Activated gamma-delta T cell treated with Interleukin-2 at 50 U/mL for 16 hours (primary cell): ENCODE measurements around the gene ATP2B2.

ENCODE experiments used
- DNase-seq: peaks from one replicate; pipeline ENCODE4 v3.0.0-alpha.2; 2020

ATP2B2 gene

DNA sequence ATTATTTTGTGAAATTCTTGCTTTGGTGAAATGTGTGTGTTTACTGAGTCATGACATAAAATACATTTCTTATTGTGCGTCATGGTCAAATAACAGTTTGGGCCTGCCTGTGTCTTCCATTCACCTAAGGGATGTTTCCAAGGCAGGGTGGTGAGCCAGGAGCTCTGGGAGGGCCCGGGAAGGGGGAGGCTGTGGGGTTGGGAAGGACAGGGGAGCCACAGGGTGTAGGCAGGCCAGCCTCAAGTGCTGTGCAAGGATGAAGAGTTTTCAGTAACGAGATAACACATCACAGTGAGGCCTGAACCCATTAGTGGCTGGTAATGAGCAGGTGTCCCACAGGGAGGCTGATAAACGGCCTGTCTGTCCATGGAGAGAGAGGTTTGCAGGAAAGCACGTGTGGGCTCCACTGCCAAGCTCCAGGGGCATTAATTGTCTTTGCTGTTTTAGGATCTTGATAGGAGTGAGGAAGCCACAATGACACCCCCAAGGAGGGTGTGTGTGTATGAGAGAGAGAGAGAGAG lies 148.9 kb downstream of the ATP2B2 start:
- DNase-seq = no peak

DNA sequence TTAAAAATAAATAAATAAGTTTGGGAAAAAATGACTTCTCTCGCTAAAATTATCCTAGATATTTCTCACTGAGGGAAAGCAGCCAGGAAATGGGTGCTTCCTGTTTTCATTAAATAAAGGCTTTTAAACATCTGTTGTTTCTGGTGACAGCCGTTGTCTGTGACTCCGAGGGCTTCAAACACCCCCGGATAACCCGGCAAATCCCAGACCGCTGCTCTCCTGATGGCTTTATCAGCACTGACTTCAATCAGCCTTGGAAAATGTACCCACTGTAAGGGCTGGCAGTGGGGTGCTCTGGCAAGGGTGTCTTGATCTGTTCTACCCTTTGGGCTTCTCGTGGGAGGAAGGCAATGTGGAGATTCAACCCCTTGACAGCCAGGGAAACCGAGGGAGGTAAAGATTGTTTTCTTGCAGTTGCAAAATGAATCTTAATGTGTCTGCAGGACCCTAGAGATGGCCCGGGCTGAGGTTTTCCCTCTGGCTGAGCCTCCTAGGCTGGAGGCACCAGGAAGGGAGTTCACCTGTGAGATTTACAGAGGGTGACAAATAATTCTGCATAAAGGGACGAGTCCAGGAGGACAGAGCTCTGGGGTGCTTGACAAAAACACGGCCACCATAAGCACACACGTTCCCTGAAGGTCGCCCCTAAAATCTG lies 150.9 kb downstream of the ATP2B2 start:
- DNase-seq = no peak

DNA sequence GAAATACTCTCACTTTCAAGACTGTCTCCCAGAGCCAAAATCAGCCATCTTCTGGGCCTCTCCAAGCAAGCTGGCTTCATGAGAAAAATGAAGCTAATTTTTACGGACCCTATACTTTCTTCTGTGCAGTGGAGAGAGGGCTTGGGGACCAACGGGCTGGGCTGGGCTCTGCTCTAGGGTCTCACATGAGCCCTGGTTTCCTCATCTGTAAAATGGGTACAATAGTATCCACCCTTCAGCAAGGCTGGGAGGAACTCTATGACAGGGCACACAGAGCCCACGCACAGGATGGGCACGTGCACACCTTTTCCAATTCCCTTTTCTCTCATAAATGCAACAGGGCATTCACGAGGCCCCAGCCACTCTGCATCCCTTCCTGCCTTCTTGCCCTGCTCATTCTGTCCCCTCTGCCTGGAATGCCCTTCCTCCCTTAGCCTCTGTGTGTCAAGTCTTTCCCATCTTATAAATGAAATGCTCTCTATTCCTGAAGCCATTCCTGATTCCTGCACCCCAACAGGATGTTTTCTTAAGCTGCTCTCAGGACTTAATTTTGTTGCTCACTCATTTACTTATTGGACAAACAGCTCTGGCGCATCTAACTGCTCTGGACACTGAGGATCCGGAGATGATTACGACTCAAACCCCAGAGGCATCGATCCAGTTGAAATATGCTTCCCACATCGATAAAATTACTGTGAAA lies 151.6 kb downstream of the ATP2B2 start:
- no peak for DNase-seq

DNA sequence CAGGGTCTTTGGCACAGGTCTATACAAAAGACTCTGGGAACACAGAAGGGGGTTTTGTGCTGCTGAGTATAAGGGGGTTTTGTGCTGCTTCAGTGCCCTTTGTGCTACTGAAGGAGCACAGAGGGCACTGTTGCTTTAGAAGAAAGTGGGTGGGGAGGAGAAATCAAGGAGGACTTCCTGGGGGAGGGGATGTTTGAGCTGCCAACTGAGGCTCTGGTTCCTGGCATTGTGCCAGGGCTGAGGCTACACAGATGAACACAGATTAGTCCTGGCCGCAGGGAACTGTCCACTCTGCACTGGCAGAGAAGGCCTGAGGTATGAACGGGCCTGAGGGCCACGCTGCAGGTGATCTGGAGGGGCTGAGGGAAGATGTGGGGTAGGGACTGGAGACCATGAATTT lies 152.2 kb downstream of the ATP2B2 start:
- no peak for DNase-seq

DNA sequence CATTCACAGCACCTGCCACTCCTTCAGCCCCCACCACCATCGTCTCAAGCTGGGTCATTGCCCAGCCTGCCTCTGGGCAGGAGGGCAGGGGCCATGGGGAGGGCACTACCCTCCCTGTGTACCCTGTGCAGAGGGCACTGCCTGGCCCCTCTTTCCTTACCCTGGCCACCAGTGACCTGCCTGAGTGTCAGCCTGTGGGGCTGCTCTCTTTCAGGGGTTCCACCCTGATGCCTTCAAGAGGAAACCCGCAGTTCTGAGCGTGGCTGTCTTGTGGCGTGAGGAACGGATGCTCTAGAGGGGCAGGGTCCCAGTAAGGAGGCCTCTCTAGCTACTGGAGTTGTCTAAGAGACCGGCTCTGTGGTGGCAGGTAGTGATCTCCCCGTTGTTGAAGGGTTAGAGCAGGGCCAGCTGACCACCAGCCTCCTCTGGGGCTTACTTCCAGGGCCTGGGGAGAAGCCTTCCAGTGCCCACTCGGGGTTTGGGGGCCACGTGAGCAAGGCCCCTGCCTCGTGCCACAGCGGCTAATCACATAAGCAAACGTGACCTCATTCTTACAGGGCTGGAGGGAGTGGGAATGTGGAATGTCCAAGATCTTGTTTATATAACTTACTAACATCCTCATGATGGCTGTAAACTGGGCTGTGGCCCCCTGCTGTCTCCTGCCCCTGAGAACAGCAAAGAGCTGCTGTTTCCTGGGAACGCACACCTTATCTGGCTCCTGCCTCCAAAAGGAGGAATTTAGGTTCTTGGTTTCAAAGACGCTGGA lies 153.1 kb downstream of the ATP2B2 start:
- DNase-seq = no peak

DNA sequence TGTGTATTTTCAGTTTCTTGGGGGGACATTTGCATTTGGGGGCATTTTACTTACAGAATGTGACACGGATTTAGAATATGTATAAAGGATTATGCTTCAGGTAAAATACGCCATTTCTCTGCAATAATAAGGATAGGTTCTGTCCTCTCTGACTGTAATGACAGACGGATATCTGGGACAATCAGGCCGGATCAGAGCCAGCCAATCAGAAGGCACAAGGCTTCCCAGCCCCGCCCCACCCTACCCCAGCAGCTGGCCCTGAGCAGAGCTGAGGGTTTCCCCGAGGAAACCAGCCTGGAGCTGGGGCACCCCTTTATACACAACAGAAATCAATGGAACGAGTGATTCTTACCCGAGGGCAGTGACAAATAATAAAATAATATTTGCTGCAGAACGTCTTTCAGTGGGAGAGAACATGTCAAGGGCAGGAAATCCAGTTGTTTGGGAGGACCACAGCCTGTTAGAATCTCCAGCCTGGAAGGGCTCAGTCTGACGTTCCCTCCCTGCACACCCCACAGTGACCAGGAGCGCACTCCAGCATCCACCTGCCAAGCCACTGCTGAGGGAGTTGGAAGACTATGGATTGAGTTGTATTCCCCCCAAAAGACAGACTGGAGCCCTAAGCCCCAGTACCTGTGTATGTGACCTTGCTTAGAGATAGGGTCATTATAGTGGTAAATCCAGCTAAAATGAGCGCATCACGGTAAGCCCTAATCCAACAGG lies 154.2 kb downstream of the ATP2B2 start:
- DNase-seq = no peak

DNA sequence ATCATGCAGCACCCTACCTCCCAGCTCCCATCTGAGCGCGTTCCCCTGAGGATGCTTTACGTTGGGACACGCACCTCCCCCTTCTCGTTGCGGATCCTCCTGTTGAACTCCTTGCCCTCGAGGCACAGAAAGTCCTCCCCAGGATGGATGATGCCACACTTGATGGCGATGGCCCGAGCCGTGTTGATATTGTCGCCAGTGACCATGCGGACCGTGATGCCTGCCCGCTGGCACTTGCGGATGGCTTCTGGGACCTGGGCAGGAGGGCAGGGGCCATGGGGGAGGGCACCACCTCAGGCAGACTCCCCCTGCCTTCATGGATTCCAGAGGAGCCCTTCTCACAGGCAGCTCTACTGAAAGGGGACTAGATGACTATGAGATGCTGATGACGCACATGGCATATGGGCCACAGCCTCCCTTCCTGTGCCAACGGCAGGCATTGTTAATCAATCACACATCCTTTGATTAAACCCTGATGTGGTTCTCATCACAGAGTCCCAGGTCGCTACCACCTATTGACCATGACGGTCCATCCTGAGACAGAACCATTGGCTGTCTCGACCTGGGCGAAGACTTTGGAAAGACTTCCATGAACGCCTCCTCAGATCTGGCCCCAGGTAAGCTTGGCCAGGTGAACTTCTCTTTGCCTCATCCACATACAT lies 154.9 kb downstream of the ATP2B2 start:
- no peak for DNase-seq

DNA sequence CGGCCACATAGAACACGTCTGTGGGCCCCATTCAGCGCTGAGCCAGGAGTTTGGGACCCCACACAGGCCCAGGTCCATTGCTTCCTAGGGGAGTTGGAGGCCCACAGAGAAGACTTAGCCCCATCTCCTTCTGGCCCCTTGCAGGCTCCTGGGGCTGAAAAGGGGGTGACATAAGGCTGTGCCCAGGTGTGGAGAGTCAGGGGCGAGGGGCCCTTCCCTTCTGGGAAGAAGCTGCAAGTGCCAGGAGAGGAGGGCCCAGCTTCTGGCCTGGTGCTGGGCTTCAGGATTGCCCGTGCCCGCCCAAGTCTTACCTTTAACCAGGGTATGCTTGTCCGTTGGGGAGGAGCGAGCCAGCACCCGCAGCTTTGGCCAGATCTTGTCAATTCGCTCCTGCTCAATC lies 155.6 kb downstream of the ATP2B2 start:
- DNase-seq = no peak

DNA sequence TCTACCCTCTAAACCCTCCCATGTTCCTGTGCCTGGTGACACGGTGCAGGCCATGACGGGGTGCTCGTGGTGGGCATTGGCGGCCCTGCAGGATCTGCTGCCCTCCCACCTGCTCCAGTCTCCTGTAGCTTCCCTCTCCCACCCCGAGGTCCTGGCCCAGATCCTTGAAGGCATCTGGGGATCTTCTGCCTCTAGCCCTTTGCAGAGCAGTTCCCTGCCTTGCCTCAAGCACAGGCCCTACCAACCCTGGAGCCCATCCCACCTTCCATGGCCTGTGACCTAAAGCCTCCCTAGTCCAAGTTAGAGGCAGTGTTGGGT lies 157.0 kb downstream of the ATP2B2 start:
- DNase-seq = no peak

DNA sequence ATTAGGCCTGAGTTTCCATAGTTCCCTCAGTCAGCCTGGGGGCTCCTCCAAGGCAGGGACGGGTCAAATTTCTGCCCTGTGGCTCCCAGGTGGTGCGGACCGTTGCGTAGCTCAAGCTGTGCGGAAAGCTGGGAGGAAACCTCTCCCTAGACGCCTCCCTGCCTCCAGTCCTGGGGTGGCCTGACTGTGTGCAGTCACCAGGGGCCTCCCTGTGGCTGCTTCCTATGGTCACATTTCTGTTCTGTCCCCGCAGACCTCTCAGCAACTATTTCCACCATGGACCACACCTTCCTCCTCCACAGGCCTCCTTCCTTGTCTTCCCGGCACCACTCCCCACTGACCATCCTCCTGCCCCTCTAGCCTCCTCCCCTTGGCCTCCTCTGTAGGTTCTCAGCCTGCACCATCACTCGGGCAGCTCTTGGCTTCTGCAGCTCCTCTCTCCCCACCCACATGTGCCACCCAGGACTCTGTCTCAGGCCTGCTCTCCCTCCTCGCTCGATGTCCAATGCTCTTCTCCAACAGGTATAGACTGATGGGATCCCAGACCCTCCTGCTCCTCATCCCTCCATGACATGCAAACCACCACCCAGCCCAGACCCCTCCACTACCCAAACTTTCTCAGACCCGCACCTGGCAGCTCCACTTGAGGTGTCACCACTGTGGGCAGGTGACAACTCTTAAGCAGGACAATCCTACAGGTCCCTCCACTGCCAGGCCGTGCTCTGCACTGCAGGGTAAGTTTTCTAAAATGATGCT lies 157.6 kb downstream of the ATP2B2 start:
- DNase-seq = no peak

DNA sequence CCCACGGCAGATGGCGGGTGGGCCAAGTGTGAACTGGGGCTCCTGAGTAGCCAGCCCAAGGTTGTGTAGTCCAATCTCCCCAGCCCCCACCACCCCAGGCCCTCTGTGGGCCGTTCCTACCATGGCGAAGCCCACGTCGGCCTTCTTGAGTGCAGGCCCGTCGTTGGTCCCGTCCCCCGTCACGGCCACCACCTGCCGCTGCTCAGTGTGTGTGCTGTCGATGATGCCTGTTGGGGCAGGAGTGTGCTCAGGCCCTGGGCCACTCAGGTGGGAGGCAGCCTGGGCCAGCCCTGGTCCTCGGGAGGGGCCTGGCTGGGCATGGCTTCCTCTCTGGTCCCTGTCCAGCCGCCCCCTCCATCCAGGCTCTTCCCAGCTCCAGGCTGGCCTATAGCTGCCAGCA lies 159.5 kb downstream of the ATP2B2 start:
- no peak for DNase-seq

DNA sequence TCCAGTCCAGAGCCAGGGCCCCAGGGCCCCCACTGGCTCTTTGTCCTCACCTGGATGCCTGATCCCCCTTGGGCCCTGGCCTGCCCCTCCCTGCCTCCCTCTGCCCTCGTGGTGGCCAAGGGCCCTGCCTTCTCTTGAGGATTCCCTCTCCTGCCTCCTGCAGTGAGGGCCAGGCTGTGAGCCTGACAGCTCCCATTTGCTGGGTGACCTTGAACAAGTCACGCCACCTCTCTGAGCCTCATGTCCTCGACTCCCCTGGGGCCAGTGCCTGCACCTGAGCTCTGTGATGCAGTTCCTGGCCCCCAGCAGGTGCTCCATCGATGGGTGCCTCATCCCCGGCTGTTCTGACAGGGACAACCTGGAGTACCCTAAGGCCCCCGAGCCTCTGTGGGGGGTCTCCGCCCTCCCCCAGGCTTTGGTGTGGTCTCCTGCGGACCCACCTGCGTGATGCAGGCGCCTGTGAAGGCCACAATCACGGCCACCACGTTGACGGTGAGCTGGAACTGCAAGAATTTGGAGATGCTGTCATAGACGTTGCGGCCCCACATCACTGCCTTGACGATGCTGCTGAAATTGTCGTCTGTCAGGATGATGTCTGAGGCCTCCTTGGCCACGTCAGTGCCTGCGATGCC lies 160.3 kb downstream of the ATP2B2 start:
- no peak for DNase-seq

DNA sequence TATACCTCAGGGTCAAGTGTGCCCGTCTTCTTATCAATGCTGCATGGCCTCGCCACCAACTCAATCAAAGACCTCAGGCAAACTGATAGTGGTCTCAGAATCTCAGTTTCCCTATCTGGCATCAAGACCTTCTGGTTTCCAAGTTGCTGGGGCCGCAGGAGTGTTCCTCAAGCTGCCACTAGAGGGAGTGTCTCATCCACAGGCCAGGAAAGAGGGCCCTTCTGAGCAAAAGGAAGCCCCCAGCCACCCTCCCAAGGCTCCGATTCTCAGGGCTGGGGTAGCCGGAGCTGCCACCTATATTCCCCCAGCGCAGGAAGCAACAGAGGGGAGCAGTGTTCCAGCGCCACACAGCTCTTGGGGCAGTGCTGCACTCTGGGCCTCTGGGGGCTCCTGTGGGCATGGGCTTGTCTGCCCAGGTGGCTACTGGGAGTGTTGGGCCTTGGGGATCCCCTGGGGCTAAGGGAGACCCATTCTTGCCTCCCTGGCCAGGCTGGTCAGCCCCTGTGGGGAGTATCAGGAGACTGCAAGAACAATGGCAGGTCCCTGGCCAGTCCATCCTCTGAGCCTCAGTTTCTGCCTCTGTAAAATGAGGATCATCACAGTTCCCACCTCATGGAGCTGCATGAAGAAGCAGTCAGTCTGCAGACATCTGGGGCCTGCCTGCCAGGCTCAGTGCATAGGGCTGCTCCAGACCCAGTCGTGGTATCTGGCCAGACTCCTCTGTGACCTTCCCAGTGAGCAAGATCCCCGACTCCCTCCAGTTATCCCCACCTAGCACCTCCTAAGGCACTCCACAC lies 161.0 kb downstream of the ATP2B2 start:
- DNase-seq = peak; percentile 49

DNA sequence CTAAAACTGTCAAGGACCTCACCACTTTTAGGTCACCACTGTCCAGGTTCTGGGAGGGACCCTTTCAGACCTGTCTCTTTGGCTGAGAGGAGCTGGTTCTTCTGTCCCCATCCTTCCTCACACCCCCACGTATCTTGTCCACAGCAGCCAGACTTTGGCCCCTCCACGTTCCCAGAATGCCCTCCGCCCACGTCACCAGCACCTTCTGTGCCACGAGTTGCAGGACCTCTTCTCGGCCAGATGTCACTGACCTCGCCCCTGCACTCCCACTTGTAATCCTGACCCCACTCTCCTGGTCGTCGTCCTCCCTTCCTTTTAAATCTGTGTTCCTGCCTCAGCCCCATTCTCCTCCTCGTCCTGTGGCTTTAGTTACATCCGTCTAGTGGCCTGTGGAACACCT lies 161.9 kb downstream of the ATP2B2 start:
- no peak for DNase-seq

DNA sequence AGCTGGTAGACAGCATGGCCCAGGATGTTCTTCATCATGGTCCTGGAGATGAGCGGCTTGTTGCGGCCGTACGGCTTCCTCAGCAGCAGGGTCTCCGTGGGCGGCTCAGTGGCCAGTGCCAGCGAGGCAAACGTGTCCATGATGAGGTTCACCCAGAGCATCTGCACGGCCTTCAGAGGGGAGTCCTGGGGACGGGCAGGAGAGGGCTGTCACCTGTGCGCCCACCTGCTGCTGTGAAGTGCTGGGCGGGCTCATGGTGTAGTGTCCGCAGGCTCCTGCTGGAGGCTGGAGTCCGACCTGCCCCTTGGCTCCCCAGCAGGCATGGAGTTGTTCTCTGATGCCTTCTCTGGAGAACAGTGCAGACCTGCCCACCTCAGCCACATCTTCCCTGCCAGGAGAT lies 162.6 kb downstream of the ATP2B2 start:
- no peak for DNase-seq

DNA sequence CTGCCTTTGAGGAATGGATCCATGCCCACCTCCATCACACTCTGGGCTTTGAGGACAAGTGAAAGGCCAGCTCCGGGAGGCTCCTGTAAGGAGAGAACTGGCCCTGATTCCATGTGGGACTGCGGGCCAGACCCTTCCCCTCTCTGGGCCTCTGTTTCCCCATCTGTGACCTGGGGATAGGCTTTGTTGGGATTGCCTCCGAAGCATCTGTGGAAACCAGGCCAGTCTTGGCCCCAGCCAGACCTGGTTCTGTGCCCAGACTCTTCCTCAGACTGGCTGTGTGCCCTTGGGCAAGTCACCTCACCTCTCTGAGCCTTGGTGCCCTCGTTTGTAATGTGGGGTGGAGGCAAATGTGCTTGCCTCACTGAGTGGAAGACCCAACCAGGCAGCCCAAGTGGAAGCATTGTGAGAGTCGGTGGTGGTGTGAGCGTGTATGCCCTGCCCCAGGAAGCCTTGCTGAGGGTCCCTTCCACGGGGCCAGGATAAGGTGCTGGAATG lies 163.4 kb downstream of the ATP2B2 start:
- no peak for DNase-seq

DNA sequence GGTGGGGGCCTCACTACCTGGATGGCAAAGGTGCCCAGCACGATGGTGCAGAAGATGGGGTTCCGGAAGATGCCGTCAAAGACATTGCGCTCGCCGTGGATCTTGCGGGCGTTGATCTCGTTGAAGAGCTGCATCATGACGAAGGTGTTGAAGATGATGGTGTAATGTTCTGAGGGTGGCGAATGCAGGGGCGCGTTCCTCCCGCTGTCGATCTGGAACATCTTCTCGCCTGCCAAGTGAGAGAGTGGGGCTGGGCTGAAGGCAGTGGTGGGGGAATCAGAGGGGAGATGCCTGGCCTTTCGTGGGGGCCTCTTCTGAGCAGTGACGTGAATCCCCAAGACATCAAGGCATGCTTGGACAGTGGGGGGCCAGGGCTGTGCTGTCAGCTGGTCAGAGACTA lies 164.9 kb downstream of the ATP2B2 start:
- DNase-seq = no peak

DNA sequence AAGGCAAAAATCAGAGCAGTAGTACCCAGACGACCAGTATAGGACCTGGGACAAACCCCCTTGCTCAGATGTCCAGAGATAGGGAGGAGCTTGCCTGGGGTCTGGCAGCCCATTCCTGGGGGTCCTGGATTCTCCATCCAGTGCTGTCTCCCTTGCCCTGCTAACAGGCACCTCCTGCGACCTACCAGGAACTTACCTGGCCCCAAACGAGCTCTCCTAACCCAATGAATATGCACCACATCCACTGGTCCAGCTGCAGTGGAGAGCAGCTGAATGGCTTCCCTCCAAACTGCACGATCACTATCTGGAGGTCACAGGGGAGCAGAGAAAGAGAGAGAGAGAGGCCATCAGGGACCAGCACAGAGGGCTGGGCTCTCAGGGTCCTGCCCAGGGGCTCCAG lies 165.3 kb downstream of the ATP2B2 start:
- DNase-seq = no peak

DNA sequence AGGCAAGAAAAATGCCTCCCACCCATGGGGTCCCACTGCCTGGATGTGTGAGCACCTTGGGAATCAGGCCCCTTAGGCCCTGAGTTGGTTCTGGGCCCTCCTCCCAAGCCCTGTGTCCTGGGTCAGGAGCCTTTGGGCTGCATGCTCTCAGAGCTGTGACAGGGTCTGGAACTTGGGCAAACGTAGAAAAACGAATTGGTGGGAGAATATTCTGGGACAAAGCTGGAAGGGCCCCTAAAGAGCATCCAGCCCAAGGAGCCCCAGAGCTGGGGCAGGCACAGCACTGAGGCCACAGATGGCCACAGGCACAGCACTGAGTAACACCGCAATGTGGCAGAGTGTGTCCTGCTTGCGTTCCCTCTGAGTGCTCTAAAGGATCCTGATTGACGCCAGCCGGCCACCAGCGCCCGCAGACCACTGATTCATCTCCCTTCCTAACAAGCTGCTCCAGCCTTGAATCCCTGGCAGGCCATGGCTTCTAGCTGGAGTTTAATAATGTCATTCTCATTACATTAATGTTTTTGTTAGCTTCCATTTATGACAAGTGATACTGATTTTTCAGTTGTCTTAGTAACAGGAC lies 165.9 kb downstream of the ATP2B2 start:
- no peak for DNase-seq
